ENCODE measurements around the gene ESPN.

Gene ESPN

GRCh38 chr1:6467744-6468688, 43.4 kb downstream of the ESPN start:
- DNase-seq: no peak

DNA sequence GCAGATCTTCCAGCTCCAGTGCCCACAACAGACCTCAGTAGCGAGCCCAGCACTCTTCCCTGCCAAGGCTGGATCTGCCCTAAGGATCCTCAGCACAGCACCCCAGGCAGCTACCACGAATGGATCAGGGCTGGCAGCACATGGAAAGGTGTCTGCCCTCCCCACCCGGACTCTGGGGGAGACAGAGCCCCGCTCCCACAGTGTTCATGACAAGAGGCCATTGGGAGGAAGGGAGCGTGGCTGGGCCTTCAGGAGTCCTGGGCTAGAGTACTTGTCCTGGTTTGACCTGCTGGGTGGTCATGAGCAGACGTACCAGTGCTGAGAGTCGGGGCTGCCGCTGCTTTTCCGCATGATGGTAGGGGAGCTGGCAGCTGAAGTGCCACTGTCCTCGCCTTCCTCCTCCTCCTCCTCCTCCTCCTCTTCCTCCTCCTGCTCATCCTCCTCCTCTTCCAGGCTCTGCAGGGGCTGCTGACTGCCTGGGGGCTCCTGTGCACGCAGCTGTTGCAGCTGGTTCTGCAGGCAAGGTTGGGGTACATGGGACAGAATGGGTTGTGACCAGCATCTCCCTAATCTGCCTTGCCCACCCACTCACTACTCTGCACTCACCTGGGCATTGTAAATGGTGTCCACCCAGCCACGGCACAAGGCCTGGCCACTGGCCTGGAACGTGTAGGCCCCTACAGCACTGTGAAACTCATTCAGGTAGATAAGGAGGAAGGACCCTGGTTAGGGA, 44.3 kb downstream of the ESPN start:
- DNase-seq: no peak

- no peak for DNase-seq
These were observed 45.8 kb downstream of the ESPN start for GRCh38 chr1:6470132-6471085.

DNA sequence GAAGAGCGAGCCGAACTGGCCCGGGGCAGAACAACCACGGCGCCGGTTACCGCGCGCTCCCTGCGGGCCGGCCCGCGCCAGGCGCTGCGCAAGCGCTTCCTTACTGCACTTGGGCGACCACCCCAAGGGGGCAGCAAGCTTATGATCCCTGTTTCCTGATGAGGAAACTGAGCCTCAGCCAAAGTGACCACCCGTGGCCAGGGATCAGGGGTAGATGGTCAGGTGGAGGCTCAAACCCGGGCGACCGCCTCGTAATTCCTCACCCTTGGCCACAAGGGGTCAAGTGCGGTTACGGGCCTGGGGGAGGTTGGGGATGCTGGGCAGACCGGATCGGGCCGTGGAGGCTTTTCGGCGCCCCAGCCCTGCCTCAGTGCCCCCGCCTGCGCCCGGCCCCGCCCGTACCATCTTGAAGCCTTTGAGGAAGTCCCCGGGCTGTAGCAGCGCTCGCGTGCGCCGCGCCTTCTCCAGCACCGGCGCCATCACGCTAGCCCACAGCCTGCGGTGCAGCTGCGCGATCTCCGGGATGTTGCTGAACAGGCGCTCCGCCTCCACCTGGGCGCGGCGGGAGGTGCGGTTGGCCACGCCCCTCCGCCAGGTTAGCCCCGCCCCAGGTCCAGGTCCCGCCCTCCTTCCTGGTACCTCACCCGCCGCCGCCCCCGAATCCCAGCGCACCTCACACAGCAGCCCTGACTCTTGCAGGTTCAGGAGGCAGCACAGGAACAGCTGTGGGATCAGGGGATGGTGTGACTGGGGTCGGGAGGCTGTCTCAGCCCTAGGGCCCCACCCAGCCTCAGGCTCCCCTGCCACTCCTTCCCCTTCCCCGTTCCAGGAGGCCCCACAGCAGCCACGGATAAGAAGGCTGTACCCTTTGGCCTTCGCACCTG, 46.8 kb downstream of the ESPN start:
- DNase-seq: no peak

- no peak for DNase-seq
These were observed 47.4 kb downstream of the ESPN start for GRCh38 chr1:6471970-6472368.

- DNase-seq: no peak
These were observed 47.8 kb downstream of the ESPN start for GRCh38 chr1:6472391-6472790.

DNA sequence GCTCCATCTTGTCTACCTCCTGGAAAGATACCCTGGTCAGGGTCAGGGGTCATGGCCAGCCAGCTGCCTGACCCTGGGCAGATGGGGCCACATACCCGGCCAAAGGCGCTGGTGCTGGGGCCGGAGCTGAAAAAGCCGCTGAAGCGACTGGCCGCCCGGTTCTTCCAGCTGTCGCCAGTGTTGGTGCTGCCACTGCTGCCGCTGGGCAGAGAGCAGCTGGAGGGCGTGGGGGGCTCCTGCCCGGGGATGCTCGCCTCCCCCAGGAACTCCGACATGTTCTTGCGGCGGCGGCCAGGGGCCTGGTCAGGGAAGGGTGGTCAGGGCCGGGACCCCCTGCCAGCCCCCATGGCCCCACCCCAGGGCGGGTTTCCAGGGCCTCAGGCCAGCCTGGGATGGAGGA, 48.6 kb downstream of the ESPN start:
- no peak for DNase-seq

DNA sequence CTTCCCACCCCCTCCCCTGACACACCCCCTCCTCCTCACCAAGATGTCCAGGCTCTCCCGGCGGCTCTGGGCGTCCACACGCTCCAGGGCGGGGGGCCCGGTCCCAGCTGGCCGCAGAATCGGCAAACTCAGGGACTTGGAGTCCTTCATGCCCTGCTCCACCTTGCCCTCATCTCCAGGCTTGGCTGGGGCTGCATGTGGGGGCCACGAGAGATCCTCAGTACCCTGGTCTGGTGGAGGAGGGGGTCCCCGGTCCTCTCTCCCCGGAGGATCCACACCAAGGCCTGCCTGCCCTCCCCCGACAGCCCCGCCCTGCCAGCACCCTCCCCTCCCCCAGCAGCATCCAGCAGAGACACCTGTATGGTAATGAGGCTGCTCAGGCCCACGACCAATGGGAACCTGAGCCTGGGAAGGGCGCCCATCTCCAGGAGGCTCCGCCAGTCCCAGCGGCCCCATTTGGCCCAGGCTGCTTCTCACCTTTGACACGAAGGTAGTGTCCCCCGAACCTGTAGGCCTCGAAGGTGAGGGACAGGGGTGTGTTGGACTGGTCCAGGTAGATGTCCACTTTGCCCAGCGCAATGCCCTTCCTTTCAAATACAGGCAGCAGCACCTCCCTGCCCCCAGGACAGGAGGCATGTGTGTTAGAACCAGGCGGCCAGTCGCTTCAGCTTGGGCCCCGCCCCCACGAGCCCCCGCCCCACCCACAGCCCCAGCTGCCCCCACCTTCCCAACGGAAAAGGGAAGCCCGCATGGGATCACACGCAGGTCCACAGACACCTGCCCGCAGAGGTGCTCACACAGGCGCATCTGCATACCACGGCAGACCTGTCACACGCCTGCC, 49.6 kb downstream of the ESPN start:
- DNase-seq: no peak

DNA sequence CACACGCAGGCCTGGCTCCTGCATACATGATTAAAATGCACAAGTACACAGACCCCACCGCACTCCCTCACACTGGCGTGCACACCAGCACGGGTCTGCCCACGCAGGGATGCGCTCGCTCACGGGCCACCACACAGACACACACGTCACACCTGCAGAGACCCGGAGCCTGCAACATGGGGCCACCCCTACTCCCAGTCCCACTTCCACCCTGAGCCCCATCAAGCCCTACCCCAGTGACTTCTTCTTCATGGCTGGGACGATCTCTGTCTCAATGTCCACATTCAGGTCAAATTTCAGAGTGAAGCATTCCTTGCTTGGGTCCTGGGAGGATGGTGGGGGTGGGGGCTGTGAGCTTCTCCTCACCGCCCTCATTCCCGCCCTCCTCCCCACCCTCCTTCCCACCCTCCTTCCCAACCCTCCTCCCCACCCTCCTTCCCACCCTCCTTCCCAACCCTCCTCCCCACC, 50.3 kb downstream of the ESPN start:
- no peak for DNase-seq

GRCh38 chr1:6475381-6476133, 51.0 kb downstream of the ESPN start:
- peak; percentile 89 for DNase-seq

- DNase-seq: no peak
These were observed 51.9 kb downstream of the ESPN start for GRCh38 chr1:6476483-6476882.

DNA sequence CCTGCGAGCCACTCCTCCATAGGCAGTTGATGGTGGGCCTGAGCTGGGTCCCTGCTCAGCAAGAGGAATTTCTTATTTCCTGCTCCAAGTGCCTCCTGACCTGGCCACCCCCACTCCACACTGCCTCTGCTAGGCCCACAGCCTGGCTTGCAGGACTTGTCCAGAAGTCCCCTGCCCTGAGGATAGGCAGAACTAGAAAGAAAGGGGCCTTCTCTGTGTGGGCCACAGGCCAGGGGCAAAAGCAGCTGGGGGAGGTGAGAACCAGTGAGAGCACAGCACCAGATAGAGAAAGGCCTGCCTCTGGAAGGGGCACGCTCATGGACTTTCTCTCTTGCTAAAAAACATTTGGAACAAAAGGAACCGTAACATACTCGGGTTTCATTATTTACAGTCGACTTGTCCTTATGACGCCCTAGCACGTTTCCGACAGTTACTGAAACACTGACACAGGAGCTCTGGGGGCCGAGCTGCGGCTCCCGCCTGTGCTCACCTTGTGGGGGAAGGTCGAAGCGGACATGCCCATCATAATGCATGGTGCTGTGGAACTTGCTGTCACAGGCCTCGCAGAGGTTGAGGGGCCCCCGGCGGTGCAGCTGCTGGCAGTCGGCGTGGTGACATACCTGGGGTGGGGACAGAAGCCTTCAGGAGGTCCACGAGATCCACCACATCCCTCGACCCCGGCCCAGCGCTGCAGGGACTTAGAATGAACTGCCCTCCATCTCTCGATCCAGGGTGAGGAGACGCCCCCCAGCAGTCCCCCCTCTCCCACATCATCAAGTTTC, 52.7 kb downstream of the ESPN start:
- no peak for DNase-seq

DNA sequence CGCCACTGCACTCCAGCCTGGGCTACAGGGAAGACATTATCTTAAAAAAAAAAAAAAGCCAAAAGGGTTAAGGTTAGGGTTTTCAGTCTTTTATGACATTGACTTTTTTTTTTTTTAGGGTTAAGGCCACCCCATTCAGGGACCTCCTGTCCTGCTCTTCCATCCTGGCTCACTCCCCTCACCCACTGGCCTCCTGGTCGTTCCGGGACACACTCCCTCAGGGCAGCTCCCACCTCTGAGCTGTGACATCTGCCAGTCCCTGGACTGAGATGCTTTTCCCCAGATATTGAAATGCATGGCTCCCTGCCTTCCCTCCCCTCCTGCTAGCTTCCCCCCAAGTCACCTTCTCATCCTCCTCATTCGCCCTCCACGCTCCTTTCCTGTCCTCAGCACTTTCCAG, 57.2 kb downstream of the ESPN start:
- no peak for DNase-seq

DNA sequence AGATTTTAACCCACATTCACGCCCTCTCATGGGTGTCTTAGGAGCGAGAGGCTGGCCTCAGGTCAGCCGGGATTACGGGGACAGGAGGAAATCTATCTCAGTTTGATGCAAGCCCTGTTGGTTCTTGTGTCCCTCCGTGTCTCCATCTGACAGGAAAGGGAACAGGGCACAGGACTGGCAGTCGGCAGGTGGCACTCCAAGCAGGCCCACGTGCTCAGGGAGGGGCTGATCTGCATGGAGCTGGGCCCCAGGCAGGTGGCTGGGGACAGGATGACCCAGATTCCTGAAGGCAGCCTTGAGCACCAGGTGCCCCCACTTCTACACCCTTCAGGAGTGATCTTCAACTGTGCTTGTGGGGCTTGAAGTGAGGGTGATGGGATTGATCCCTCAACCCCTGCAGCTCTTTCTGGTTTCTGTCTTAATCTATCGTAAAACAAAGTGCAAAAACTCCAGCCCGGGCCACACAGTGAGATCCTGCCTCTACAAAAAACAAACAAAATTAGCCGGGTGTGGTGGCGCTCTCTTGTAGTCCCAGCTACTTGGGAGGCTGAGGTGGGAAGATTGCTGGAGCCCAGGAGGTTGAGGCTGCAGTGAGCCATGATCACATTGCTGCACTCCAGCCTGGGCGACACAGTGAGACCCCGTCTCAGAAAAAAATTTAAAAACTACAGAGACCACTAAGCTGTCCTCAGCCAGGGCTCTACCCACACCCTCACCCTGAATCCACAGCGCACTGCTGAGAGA, 58.6 kb downstream of the ESPN start:
- no peak for DNase-seq

- no peak for DNase-seq
These were observed 59.2 kb downstream of the ESPN start for GRCh38 chr1:6483761-6484117.

DNA sequence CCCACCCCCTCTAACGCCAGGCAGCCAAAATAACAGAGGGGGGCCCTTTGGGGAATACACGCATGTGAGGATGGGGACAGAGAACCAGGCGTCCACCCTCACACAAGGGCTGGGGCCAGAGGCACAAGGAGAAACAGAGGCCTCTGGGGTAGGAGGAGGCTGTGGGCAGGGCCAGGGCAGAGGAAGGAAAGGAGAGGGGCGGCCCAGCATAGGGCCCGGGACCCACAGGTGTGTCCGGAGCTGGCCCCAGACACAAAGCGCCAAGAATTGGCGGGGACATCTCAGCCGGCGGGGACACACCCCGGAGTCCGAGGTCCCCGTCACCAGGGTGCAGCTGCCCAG, 60.2 kb downstream of the ESPN start:
- no peak for DNase-seq

GRCh38 chr1:6485168-6486101, 60.9 kb downstream of the ESPN start:
- no peak for DNase-seq
